Liver (tissue), 3 donors: ENCODE measurements around the gene GON4L.

Experiments used
- EGR1 ChIP-seq, 2 donors: IDR thresholded peaks; 2 replicates each; pipeline ENCODE4 v1.6.1; 2016 to 2018; ENCODE audit warnings: antibody characterized with exemption in 2 of 2, low read depth in 2 of 2
- GABPA ChIP-seq, 2 donors: IDR thresholded peaks in 1 of 2; conservative IDR thresholded peaks in 1 of 2; 2 replicates each; pipeline ENCODE4 v1.6.1; 2016; ENCODE audit warnings: antibody characterized with exemption in 2 of 2, mild to moderate bottlenecking in 1 of 2, moderate library complexity in 1 of 2
- HNF4A ChIP-seq, 2 donors: conservative IDR thresholded peaks; 2 replicates each; pipeline ENCODE4 v1.6.1; 2016; ENCODE audit warnings: antibody characterized with exemption in 2 of 2, mild to moderate bottlenecking in 2 of 2
- HNF4G ChIP-seq: IDR thresholded peaks from 2 replicates; pipeline ENCODE4 v1.6.1; 2016; ENCODE audit warnings: antibody characterized with exemption
- TF ChIP-seq, protein P1 (sequence below): fragments of 150-350 bp; IDR thresholded peaks from 2 replicates; pipeline ENCODE4 v1.5.1; 2017; ENCODE audit warnings: improper control_type of control experiment, low read depth, low read length; ENCODE audit not compliant: missing input control
- TF ChIP-seq, protein P2 (sequence below): IDR thresholded peaks from 2 replicates; pipeline ENCODE4 v1.6.1; 2016; ENCODE audit warnings: antibody characterized with exemption, mild to moderate bottlenecking
- donor health status: healthy.
- donor health status: healthy.

DNA sequence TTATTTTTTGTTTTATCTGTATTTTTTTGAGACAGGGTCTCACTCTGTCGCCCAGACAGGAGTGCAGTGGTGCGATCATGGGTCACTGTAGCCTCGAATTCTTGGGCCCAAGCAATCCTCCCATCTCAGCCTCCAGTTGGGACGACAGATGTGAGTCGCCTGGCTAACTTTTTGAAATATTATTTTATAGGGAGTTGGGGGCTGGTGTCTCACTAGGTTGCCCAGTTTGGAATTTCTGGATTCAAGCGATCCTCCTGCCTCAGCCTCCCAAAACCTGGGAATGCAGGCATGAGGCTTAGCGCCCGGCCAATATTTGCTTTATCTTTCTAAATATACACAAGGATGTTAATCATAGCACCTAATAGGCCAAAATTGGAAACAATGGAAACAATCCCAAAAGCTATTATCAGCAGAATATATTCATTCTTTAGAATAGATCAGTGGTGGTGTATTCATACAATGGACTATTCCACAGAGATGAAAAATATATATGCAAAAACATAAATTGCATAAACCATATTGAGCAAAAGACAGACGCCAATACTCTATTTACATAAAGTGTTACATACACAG is 112.2 kb downstream of the GON4L start:
- TF ChIP-seq, protein P1, sequence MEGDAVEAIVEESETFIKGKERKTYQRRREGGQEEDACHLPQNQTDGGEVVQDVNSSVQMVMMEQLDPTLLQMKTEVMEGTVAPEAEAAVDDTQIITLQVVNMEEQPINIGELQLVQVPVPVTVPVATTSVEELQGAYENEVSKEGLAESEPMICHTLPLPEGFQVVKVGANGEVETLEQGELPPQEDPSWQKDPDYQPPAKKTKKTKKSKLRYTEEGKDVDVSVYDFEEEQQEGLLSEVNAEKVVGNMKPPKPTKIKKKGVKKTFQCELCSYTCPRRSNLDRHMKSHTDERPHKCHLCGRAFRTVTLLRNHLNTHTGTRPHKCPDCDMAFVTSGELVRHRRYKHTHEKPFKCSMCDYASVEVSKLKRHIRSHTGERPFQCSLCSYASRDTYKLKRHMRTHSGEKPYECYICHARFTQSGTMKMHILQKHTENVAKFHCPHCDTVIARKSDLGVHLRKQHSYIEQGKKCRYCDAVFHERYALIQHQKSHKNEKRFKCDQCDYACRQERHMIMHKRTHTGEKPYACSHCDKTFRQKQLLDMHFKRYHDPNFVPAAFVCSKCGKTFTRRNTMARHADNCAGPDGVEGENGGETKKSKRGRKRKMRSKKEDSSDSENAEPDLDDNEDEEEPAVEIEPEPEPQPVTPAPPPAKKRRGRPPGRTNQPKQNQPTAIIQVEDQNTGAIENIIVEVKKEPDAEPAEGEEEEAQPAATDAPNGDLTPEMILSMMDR: no peak
- no peak for TF ChIP-seq HNF4G
- no peak for TF ChIP-seq EGR1 (IDR thresholded peaks at IDR 0.05; ENCODE audit: low read depth in 2 of 2)
- no peak for TF ChIP-seq HNF4A (conservative IDR thresholded peaks at IDR 0.05)
- no peak for TF ChIP-seq GABPA (IDR thresholded peaks at IDR 0.05 in 1 of 2, conservative IDR thresholded peaks at IDR 0.05 in 1 of 2)
- TF ChIP-seq, protein P2, sequence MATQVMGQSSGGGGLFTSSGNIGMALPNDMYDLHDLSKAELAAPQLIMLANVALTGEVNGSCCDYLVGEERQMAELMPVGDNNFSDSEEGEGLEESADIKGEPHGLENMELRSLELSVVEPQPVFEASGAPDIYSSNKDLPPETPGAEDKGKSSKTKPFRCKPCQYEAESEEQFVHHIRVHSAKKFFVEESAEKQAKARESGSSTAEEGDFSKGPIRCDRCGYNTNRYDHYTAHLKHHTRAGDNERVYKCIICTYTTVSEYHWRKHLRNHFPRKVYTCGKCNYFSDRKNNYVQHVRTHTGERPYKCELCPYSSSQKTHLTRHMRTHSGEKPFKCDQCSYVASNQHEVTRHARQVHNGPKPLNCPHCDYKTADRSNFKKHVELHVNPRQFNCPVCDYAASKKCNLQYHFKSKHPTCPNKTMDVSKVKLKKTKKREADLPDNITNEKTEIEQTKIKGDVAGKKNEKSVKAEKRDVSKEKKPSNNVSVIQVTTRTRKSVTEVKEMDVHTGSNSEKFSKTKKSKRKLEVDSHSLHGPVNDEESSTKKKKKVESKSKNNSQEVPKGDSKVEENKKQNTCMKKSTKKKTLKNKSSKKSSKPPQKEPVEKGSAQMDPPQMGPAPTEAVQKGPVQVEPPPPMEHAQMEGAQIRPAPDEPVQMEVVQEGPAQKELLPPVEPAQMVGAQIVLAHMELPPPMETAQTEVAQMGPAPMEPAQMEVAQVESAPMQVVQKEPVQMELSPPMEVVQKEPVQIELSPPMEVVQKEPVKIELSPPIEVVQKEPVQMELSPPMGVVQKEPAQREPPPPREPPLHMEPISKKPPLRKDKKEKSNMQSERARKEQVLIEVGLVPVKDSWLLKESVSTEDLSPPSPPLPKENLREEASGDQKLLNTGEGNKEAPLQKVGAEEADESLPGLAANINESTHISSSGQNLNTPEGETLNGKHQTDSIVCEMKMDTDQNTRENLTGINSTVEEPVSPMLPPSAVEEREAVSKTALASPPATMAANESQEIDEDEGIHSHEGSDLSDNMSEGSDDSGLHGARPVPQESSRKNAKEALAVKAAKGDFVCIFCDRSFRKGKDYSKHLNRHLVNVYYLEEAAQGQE: no peak
